Measurements from ENCODE around the gene DOLPP1.
A peak's percentile ranks its signal among the peaks of the same experiment; 100 is the strongest.
"Not testable (repeated sequence)": the region's sequence is repeated elsewhere in the genome, so short reads cannot be mapped to it uniquely, and the experiment has no call there.

Gene DOLPP1

GRCh38 chr9:129125478-129125877 is 44.6 kb downstream of the DOLPP1 start:
- TF ChIP-seq CTCF (IDR thresholded peaks at IDR 0.05; ENCODE audit: poor library complexity, severe bottlenecking) = no peak
- ATAC-seq (ENCODE audit: low read depth) = peak; percentile 67
- H3K36me3 ChIP-seq (ENCODE audit: low read depth) = peaks cover 71% of the 10 kb centered on the region
- peaks cover 7% of the 10 kb centered on the region for H3K4me1 ChIP-seq (ENCODE audit: insufficient read depth, poor library complexity, severe bottlenecking)
- no peaks in the 10 kb centered on the region for H3K9me3 ChIP-seq (ENCODE audit: severe bottlenecking)
- H3K27me3 ChIP-seq (ENCODE audit: insufficient read depth, poor library complexity, severe bottlenecking) = no peaks in the 10 kb centered on the region
- no peak for DNase-seq (ENCODE audit: low spot score)
- H3K27ac ChIP-seq (ENCODE audit: poor library complexity, severe bottlenecking) = peak overlapping the region; percentile 29
- H3K4me3 ChIP-seq (ENCODE audit: severe bottlenecking) = no peak overlapping the region

- Histone ChIP-seq H3K27ac (ENCODE audit: poor library complexity, severe bottlenecking) (no peak overlapping the region), H3K9me3 (ENCODE audit: severe bottlenecking) (no peaks in the 10 kb centered on the region), H3K4me1 (ENCODE audit: insufficient read depth, poor library complexity, severe bottlenecking) (peaks cover 7% of the 10 kb centered on the region), H3K4me3 (ENCODE audit: severe bottlenecking) (no peak overlapping the region), H3K36me3 (ENCODE audit: low read depth) (peaks cover 73% of the 10 kb centered on the region), H3K27me3 (ENCODE audit: insufficient read depth, poor library complexity, severe bottlenecking) (no peaks in the 10 kb centered on the region)
- TF ChIP-seq CTCF (IDR thresholded peaks at IDR 0.05; ENCODE audit: poor library complexity, severe bottlenecking) = no peak
- DNase-seq (ENCODE audit: low spot score) (no peak), ATAC-seq (ENCODE audit: low read depth) (no peak)
These were observed 46.1 kb downstream of the DOLPP1 start for GRCh38 chr9:129126749-129127618.

DNA sequence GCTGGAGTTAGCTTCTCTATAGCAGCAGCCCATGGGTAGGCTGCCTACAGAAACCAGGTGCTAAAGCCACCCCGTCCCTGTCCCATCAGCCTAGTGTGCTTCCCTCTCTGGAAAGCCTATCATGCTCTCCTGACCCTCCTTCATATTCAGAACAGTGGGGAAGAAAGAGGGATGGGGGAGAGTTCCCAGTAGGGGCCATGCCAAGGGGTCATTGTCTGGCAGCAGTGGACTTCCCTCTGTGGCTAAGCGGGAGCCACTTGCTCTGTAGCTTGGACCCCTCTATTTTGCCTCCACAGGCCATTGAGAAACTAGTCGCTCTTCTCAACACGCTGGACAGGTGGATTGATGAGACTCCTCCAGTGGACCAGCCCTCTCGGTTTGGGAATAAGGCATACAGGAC is 47.8 kb downstream of the DOLPP1 start:
- no peak for DNase-seq (ENCODE audit: low spot score)
- no peak overlapping the region for H3K4me3 ChIP-seq (ENCODE audit: severe bottlenecking)
- peaks cover 7% of the 10 kb centered on the region for H3K4me1 ChIP-seq (ENCODE audit: insufficient read depth, poor library complexity, severe bottlenecking)
- no peak for TF ChIP-seq CTCF (IDR thresholded peaks at IDR 0.05; ENCODE audit: poor library complexity, severe bottlenecking)
- H3K27ac ChIP-seq (ENCODE audit: poor library complexity, severe bottlenecking) = no peak overlapping the region
- ATAC-seq (ENCODE audit: low read depth) = no peak
- H3K36me3 ChIP-seq (ENCODE audit: low read depth) = peaks cover 74% of the 10 kb centered on the region
- no peaks in the 10 kb centered on the region for H3K27me3 ChIP-seq (ENCODE audit: insufficient read depth, poor library complexity, severe bottlenecking)
- no peaks in the 10 kb centered on the region for H3K9me3 ChIP-seq (ENCODE audit: severe bottlenecking)

DNA sequence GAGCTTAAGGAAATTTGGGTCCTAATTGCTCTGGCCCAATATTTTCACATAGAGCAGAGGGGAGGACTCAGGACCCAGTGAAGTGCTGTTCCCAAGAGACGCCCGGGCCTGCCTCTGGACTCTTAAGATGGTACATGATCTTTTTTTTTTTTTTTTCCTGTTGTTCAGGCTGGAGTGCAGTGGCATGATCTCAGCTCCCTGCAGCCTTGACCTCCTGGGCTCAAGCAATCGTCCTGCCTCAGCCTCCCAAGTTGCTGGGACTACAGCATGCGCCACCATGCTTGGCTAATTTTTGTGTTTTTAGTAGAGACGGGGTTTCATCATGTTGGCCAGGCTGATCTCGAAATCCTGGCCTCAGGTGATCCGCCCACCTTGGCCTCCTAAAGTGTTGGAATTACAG is 49.4 kb downstream of the DOLPP1 start:
- H3K4me1 ChIP-seq (ENCODE audit: insufficient read depth, poor library complexity, severe bottlenecking); H3K9me3 ChIP-seq (ENCODE audit: severe bottlenecking); H3K27me3 ChIP-seq (ENCODE audit: insufficient read depth, poor library complexity, severe bottlenecking); ATAC-seq (ENCODE audit: low read depth); H3K27ac ChIP-seq (ENCODE audit: poor library complexity, severe bottlenecking); H3K4me3 ChIP-seq (ENCODE audit: severe bottlenecking); DNase-seq (ENCODE audit: low spot score): not testable (repeated sequence)
- H3K36me3 ChIP-seq (ENCODE audit: low read depth) = peaks cover 70% of the 10 kb centered on the region

DNA sequence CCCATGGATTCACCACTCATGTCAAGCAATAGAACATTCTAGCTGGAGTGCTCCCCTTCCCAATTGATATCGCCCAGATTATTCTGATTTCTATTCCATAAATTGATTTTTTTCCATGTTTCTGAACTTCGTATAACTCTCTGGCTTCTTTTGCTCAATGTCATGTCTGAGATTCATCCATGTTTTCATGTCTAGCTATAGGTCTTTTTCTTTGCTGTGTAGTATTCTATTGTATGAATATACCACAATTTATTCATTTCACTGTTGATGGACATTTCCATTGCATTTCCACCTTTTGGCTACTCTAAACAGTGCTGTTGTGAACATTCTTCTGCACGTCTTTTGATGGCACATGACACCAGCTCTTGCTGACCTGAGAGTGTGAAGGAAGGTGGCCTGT is 49.9 kb downstream of the DOLPP1 start:
- no peak overlapping the region for H3K27ac ChIP-seq (ENCODE audit: poor library complexity, severe bottlenecking)
- H3K27me3 ChIP-seq (ENCODE audit: insufficient read depth, poor library complexity, severe bottlenecking) = no peaks in the 10 kb centered on the region
- H3K36me3 ChIP-seq (ENCODE audit: low read depth) = peaks cover 70% of the 10 kb centered on the region
- H3K9me3 ChIP-seq (ENCODE audit: severe bottlenecking) = no peaks in the 10 kb centered on the region
- H3K4me1 ChIP-seq (ENCODE audit: insufficient read depth, poor library complexity, severe bottlenecking) = peaks cover under 1% of the 10 kb centered on the region
- no peak for TF ChIP-seq CTCF (IDR thresholded peaks at IDR 0.05; ENCODE audit: poor library complexity, severe bottlenecking)
- ATAC-seq (ENCODE audit: low read depth) (no peak), DNase-seq (ENCODE audit: low spot score) (no peak)
- no peak overlapping the region for H3K4me3 ChIP-seq (ENCODE audit: severe bottlenecking)
